ENCODE measurements around the gene INTS7.

GRCh38 chr1:212073490-212073889 lies 38.1 kb upstream of the INTS7 start:
- TF ChIP-seq CTCF (IDR thresholded peaks at IDR 0.05) (no peak), POLR2A (IDR thresholded peaks at IDR 0.05) (no peak), EP300 (IDR thresholded peaks at IDR 0.05) (no peak)

Measured in upper lobe of left lung (tissue), 4 donors.